Peyer's patch (tissue), 4 donors: ENCODE results near the gene TLR1.
"Not testable (repeated sequence)": the region's sequence is repeated elsewhere in the genome, so short reads cannot be mapped to it uniquely, and the experiment has no call there.

Experiments used
- CTCF ChIP-seq, 6 experiments: fragments of 450-650 bp in 4 of 6; fragments of 200-600 bp in 2 of 6; sonication (generic) in 1 of 6; IDR thresholded peaks; one replicate each; pipeline ENCODE4 v1.5.1; 2017 to 2019; ENCODE audit warnings: antibody characterized with exemption in 6 of 6, mild to moderate bottlenecking in 3 of 6, moderate library complexity in 1 of 6
- POLR2A ChIP-seq, 2 donors: fragments of 450-650 bp; IDR thresholded peaks; one replicate each; pipeline ENCODE4 v1.5.1; 2017; ENCODE audit warnings: antibody characterized with exemption in 2 of 2, mild to moderate bottlenecking in 2 of 2, moderate library complexity in 2 of 2

GRCh38 chr4:38770281-38770680 is 34.3 kb downstream of the TLR1 start:
- TF ChIP-seq CTCF, POLR2A (IDR thresholded peaks at IDR 0.05): not testable (repeated sequence)
